K562 (cell line): ENCODE results near the gene FADS1. TPM values are rescaled to one million over a fixed set of nuclear protein-coding genes. Genes with fewer than 3 reads are reported as not detected.

Source experiments
- ATAC-seq: fragments of 200-7000 bp; cut with Tn5 transposase; 3 replicates; pipeline ENCODE4 v1.9.1; 2020; ENCODE audit warnings: moderate library complexity
- BruUV-seq: library from RNA; stranded (reverse); fragments of 400-500 nt; replicated peaks from 2 replicates; lab custom pipeline; 2021; lab: Mats Ljungman, UMichigan
- CTCF ChIA-PET: fragments of 300-600 bp; formaldehyde crosslinking; extraction: SDS; loops from one replicate; lab custom pipeline; 2021; ENCODE audit warnings: low intra/inter-chr PET ratio; lab: Yijun Ruan, JAX
- POLR2A ChIA-PET: fragments of 300-600, 350-650 bp; sonication (Branson Sonifier 250); formaldehyde crosslinking; extraction: SDS; loops from one replicate; lab custom pipeline; 2021; ENCODE audit warnings: antibody characterized with exemption, inconsistent platforms; lab: Yijun Ruan, JAX
- DNase-seq, 4 experiments: peaks; one replicate each; pipeline versions ENCODE4 v3.0.0 to v3.0.0-alpha.2; 2011 to 2018; ENCODE audit warnings: low spot score in 3 of 4, mixed read lengths in 3 of 4; ENCODE audit errors: extremely low read depth in 1 of 4
- FAIRE-seq: peaks from 2 replicates; lab custom pipeline; 2011; peaks lifted over from hg19 to GRCh38; lab: Jason Lieb, UNC
- H2AFZ ChIP-seq: 2 replicates; pipeline ENCODE4 v1.6.0; 2011; ENCODE audit warnings: low read depth, low read length, control low read depth, inconsistent platforms
- H3K27ac ChIP-seq: fragments of 200-600 bp; 3 replicates; pipeline ENCODE4 v1.8.0; 2011; ENCODE audit warnings: low read depth, mild to moderate bottlenecking, control low read depth, inconsistent platforms, low read length, moderate library complexity, mixed read lengths; ENCODE audit errors: extremely low read depth
- H3K27me3 ChIP-seq, 2 experiments: fragments of 300-600 bp in 1 of 2; 2 replicates in 1 of 2; 3 replicates in 1 of 2; pipeline versions ENCODE4 v1.6.0 to v1.8.0; 2011; ENCODE audit warnings: inconsistent platforms in 2 of 2, low read length in 2 of 2, mild to moderate bottlenecking in 1 of 2, mixed read lengths in 1 of 2, moderate library complexity in 1 of 2; ENCODE audit not compliant: control insufficient read depth in 2 of 2, insufficient read depth in 2 of 2
- H3K36me3 ChIP-seq: fragments of 300-600 bp; 3 replicates; pipeline ENCODE4 v1.8.0; 2011; ENCODE audit warnings: mild to moderate bottlenecking, low read length, inconsistent platforms; ENCODE audit not compliant: control insufficient read depth, insufficient read depth
- H3K4me1 ChIP-seq, 2 experiments: fragments of 200-600 bp in 1 of 2; replicated peaks in 1 of 2; 2 replicates in 1 of 2; 3 replicates in 1 of 2; pipeline versions ENCODE4 v1.5.1 to v1.8.0; 2011; ENCODE audit warnings: inconsistent platforms in 2 of 2, low read length in 2 of 2, mild to moderate bottlenecking in 1 of 2, mixed read lengths in 1 of 2, moderate library complexity in 1 of 2; ENCODE audit not compliant: control insufficient read depth in 2 of 2, insufficient read depth in 2 of 2
- H3K4me2 ChIP-seq: 2 replicates; pipeline ENCODE4 v1.6.1; 2011; ENCODE audit warnings: low read length, control low read depth, inconsistent platforms, mixed read lengths; ENCODE audit not compliant: insufficient read depth
- H3K4me3 ChIP-seq: fragments of 200-600 bp; sonication (generic), shearing (Covaris generic); 2 replicates; pipeline ENCODE4 v1.5.1; 2016; ENCODE audit warnings: control low read depth, inconsistent platforms
- H3K79me2 ChIP-seq: fragments of 200-600 bp; 3 replicates; pipeline ENCODE4 v1.8.0; 2011; ENCODE audit warnings: low read length, inconsistent platforms; ENCODE audit not compliant: control insufficient read depth, insufficient read depth
- H3K9ac ChIP-seq, 2 experiments: 2 replicates each; pipeline versions ENCODE4 v1.6.0 to v1.6.1; 2011; ENCODE audit warnings: low read depth in 2 of 2, low read length in 2 of 2, control low read depth in 1 of 2, inconsistent platforms in 1 of 2, mild to moderate bottlenecking in 1 of 2, mixed read lengths in 1 of 2; ENCODE audit not compliant: insufficient read depth in 1 of 2
- H3K9me1 ChIP-seq: one replicate; pipeline ENCODE4 v1.6.0; 2011; ENCODE audit warnings: inconsistent platforms, mild to moderate bottlenecking, low read length, moderate library complexity; ENCODE audit not compliant: control insufficient read depth, insufficient read depth
- H3K9me3 ChIP-seq: replicated peaks from 2 replicates; pipeline ENCODE4 v1.5.1; 2011; ENCODE audit warnings: low read depth, low read length, inconsistent platforms; ENCODE audit not compliant: control insufficient read depth, insufficient read depth
- H4K20me1 ChIP-seq: replicated peaks from 2 replicates; pipeline ENCODE4 v1.6.1; 2011; ENCODE audit warnings: low read length, inconsistent platforms, mixed read lengths; ENCODE audit not compliant: control insufficient read depth, insufficient read depth
- HES1 ChIP-seq: fragments of 450-650 bp; IDR thresholded peaks from 2 replicates; pipeline ENCODE4 v1.6.1; 2016; ENCODE audit warnings: low read depth, mild to moderate bottlenecking, moderate library complexity
- MGA ChIP-seq: fragments of 450-650 bp; IDR thresholded peaks from 2 replicates; pipeline ENCODE4 v1.6.1; 2016; ENCODE audit warnings: mild to moderate bottlenecking, moderate library complexity
- NFE2 ChIP-seq: IDR thresholded peaks from 2 replicates; pipeline ENCODE4 v1.6.1; 2014; ENCODE audit warnings: antibody characterized with exemption, low read depth
- U2AF1 ChIP-seq: fragments of 200-400 bp; formaldehyde crosslinking; optimal IDR thresholded peaks from 2 replicates; pipeline ENCODE3; 2017; ENCODE audit warnings: mild to moderate bottlenecking, low read depth, low read length, moderate library complexity
- WGBS: fragments of 100-300 bp; shearing (Covaris generic); methylation state at CpG from one replicate; pipeline ENCODE4 v1.1.6; 2016; ENCODE audit warnings: low coverage, mixed read lengths; ENCODE audit not compliant: insufficient coverage; ENCODE audit errors: missing lambda C conversion rate; 5-methylcytosine and 5-hydroxymethylcytosine counted together
- in situ Hi-C: fragments of 300-500 bp; cut with MboI; formaldehyde crosslinking; loops from 4 replicates; pipeline ENCODE4 v1.15.0; 2018; ENCODE audit warnings: inconsistent platforms, mixed read lengths
- intact Hi-C: fragments of 100-400 bp; cut with micrococcal nuclease; formaldehyde crosslinking; loops from 2 replicates; pipeline ENCODE4 v1.14.2; 2022
- polyA plus RNA-seq, 8 experiments: library from polyadenylated mRNA; depleted of rRNA in 4 of 8; stranded (reverse) in 5 of 8; unstranded in 3 of 8; fragments of >200 nt; fragmentation: Nextera tagmentation in 2 of 8; fragmentation: Illumina TruSeq in 1 of 8; extraction: Ambion mirVana in 2 of 8; extraction: Trizol in 1 of 8; gene quantifications; 2 replicates each; pipeline versions ENCODE4 v1.2.1 to v1.2.3, GENCODE V29; 2011 to 2014; ENCODE audit warnings: inconsistent platforms in 1 of 8, missing spikeins in 1 of 8
- total RNA-seq, 7 experiments: library from RNA; depleted of rRNA in 6 of 7; stranded (reverse); fragments of >200 nt in 6 of 7; fragmentation: Illumina TruSeq in 2 of 7; extraction: Trizol in 2 of 7; gene quantifications; 2 replicates each; pipeline versions ENCODE4 v1.2.1 to v1.2.3, GENCODE V29; 2011 to 2021; ENCODE audit warnings: low replicate concordance in 1 of 7

The FADS1 gene
- total and polyA plus RNA-seq, 9 of the 15 experiments (the other 6 are each of a cell fraction or from before 2014, with no cell fraction given): 110 to 864 (median 364) TPM

GRCh38 chr11:61851113-61851899 is 34.5 kb upstream of the FADS1 start:
- ATAC-seq (no peak), FAIRE-seq (no peak), DNase-seq (no peak)
- intact Hi-C loops: no loop called here
- POLR2A ChIA-PET: interaction anchor here (0.6 kb wide), 1 partner anchor 47 kb away, joined by 4 read pairs; no protein-coding TSS in a partner anchor
- Histone ChIP-seq H3K36me3 (peaks cover 5% of the 10 kb centered on the region; the same call in 1 of the 3 replicates), H4K20me1 (no peaks in the 10 kb centered on the region), H3K4me1 (peaks cover 2 to 26% of the 10 kb centered on the region in 2 experiments; a peak in 4 of 5 replicates), H3K9me3 (no peaks in the 10 kb centered on the region), H3K27me3 (no peaks in the 10 kb centered on the region), H3K9ac (peak overlapping the region in 1 of 2 experiments; percentile 75; a peak in 2 of 4 replicates), H3K79me2 (no peaks in the 10 kb centered on the region), H2AFZ (peak overlapping the region; percentile 36; the same call in 1 of the 2 replicates), H3K9me1 (no peaks in the 10 kb centered on the region), H3K4me2 (no peak overlapping the region), H3K27ac (no peak overlapping the region), H3K4me3 (no peak overlapping the region)
- in situ Hi-C loops: no loop called here
- WGBS: 79% methylated on average over 24 of the region's 24 CpGs
- BruUV-seq: no TSS peak
- CTCF ChIA-PET: no interaction called here
- TF ChIP-seq HES1 (no peak), NFE2 (no peak), MGA (0 out of 2 replicates have a peak, but pooled peaks have one; percentile 31), U2AF1 (no peak)
